Activated gamma-delta T cell treated with Interleukin-2 at 50 U/mL for 16 hours (primary cell): ENCODE data around the gene UFC1.

Experiments used
- DNase-seq: peaks from one replicate; pipeline ENCODE4 v3.0.0-alpha.2; 2020

UFC1 gene

DNA sequence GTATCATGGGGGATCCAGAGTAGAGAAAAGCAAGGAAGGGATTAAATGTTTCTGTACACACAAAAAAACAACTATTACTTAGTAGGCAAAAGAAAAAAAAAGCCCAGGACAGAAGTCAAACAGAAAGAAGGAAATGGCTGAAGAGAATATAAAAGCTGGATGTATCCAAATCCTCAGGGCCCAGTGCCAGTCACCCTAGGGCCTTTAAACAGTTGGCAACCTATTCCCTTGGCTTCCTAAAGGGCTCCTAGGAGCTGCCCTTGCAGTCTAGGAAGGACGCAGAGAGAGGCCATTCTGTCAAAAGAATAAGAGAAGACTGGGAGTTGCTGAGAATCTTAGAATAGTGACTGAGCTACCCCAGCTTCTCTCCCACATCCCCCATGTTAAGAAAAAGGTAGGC lies 18.6 kb downstream of the UFC1 start:
- DNase-seq, result no peak

DNA sequence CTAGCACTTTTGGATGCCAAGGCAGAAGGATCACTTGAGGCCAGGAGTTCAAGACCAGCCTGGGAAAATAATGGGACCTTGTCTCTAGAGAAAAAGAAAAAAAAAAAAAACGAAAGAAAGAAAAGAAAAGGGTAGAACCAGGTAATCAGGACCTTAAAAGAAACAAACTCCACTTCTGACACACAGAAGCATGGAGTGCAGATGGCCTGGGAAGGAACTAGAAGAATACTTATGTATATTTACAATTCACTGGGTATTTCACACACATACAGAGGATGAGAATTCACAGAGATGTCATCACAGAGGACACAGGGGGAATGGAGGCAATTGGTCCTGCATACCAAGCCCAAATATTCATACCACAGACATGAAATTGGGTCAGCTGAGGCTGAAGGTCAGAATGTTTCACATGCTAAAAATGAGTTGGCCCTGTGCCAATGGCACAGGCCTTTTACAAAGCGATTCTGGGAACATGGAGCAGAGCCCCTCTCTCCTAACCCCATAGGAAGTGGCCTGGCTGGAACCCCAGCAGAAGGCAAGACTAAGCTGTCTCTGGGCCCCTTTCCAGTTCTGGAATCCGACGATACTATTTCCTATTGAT lies 19.1 kb downstream of the UFC1 start:
- no peak for DNase-seq

DNA sequence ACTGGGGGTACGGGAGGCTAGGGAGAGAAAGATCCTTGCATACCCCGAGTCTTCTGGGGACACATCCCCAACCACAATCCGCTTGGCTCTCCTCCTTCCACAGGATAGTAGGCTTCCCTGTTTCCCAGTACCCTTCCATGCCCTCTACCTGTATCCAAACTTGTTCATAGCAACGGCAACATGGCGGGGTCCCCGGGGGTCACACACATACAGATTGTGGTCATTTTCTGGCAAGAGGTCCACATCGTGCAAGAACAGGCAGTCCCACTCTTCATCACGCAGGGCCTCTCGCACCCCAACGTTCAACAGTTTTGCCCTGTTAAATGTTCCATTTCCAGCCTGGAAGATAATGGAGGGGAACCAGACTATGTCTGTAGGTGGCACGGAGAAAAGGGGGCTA lies 19.9 kb downstream of the UFC1 start:
- DNase-seq, result no peak

DNA sequence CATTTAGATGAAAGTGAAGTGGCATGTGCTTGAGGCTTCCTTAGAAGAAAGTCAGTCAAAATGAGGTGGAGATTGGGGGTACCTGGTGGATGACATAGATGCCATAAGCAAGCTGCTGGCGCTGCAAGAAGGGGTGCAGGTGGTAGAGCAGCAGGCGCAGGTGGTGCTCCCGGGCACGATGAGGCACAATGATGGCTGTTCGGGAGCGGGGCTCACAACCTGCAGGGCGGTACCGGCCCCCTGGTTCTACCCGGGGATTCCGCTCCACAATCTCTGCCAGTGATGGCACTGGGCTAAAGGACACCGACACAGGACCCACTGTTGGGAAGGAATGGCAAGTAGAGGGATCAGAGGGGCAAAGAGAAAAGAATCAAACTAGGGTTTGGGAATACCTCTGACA lies 21.1 kb downstream of the UFC1 start:
- no peak for DNase-seq

DNA sequence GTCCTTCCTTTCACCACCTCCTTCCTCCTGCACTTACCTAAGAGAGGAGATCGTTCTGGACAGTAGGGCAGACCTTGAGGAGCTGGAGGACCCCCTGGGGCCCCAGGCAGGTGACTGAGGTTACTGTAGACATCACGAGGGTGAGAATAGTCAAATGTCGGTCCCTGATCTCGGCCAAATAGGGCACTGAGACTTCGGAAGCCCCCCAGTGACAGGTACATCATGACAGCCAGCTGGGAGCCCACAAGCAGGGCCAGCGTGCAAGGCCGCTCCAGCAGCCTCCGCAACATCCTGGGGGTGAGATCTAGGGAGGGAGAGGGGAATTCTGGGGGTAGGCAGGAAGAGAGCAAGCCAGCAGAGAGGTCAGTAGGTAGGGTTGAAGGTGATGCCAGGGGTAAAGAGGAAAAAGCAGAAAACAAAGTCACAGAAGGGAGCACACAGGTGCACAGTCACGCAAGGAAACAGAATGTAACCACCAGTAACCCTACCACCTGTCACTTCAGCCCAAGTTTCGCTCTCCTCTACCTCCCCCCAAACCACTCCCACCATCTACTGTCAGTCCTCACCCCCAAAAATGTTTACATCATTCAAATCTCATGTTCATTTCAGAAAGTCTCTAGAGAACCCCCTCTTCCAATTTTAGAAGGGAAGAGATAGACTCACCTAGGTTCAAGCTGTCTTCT lies 22.1 kb downstream of the UFC1 start:
- DNase-seq, result no peak

DNA sequence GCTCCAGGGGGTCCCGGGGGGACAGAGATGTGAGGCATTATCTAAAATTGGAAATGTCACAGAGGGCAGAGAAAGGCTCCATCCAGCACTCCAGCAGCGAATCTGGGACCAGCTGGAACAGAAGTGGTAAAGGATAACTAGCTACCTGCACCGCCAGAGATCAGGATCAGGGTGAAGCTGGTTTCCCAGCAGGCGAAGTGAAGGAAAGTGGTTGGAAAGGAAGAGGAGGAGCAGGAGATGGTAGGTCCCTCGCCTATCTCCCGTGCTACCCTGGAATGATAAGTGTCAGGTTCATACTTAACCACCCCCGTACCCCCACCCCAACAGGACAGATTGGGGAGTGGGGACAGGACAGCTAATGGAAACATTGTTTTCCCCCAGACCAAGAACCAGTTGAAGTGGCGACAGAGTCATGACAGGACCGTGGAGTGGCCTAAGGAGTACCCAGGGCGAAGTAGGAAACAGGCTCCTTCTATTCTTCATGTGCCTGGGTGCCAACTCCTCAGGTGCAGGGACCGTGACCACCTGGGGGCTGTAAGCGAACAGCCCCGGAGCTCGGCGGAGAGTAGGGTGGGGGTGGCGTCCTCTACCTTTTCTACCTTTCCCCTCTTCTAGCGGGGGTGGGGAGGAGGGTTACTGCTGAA lies 22.8 kb downstream of the UFC1 start:
- no peak for DNase-seq

DNA sequence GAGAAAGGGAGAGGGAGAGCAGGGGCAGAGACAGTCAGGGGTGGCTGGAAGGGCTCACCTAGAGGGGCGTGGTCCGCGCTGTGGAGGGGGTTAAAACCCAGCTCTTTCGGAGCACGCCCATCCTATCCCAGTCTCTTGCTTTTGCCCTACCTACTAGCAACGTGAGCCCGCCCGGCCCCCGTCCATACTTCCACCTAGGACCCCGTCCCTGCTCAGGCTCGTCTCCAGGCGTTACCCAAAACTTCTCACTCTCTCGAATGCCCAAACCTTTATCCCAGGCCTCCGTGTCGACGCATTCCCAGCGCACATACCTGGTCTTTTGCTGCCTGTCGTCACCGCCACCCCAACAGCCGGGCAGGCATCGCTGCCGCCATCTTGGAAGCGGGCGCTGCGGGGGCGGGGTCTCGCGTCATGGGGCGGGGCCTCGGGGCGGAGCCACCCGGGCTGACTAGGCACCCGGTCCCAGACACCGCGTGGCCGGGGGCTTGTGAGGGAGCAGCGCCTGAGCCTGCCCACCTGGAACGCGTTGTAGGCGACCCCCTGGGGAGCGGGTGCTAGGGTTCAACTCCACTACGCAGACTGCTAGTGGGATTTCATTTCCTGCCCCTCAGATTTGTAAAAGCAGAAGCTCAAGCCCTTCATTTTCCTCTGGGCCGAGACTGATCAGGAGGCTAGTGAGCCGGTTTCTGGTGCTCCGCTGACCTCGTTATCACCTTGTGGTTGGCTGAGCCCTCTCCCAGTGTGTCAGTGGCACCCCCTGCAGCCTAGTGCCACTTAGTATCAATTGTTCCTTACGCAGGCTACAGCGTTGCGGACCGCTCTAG lies 23.5 kb downstream of the UFC1 start, which contains the start of gene B4GALT3:
TSS of gene B4GALT3 (minus strand) at position 396 of the 824 bp plus-strand sequence. CDS start 1,447 bp downstream, outside the sequence.
- peak; percentile 93 for DNase-seq

DNA sequence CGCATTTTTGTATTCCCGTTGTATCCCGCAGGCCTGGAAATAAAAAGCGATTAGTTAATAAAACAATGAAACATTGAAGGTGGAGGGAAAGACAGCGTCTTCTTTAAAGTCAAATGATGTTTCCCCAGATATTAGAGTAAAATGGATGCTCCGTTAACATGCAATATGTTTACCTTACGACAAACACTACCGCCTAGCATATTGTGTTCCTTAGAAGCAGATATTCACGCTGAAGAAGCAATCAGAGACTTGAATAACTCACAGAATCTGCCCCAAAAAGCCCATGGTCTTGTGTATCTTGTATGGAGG lies 24.1 kb downstream of the UFC1 start:
- DNase-seq, result no peak

DNA sequence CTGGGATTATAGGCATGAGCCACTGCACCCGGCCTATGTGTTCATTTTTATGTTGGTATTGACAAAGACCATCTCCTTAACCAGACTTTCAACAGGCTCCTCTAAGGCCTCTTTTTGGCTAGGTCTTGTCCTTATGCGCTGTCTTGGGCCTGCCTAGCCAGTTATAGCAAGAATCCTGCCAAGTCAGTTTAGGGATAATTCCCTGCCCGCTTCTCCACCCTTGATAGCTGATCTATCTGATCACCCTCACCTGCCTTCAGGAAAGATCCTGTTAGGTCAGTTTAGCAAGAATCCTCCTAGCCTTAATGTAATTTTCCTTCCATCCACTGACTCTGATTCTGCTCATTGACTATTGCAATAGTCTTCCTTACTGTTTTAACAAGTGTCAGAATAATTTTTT lies 25.9 kb downstream of the UFC1 start:
- DNase-seq, result no peak

DNA sequence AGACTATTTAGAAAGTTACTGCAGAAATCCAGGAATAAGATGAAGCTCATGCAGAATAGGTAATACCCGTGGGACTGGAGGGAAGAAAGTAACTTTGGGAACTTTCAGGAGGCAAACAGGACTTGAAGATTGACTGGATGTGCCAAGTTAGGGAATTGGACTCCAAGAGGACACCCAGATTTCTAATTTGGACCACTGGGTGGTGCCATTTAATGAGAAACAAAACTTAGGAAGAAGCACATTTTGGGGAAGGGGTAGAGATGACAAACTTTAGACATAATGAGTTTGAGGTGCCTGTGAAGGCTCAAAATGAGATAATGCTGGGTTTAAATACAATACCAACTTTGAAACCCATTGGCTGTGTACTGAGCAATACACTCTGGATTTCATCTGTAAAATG lies 26.9 kb downstream of the UFC1 start:
- no peak for DNase-seq

DNA sequence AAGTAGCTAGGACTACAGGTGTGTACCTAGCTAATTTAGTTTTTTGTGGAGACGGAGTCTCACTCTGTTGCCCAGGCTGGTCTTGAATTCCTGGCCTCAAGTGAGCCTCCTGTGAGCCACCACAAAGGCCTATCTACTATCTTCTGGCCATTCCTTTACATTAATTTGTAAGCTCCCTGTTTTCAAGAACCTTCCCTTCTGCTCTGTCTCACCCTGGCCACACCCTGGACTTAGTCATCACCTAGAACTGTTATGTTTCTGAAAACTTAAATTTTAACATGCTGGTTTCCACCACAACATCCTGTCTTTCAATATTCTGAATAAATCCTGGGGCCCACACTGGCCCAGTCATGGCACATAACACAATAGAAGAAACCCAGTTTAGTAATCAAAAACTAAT lies 28.4 kb downstream of the UFC1 start:
- peak; percentile 64 for DNase-seq

DNA sequence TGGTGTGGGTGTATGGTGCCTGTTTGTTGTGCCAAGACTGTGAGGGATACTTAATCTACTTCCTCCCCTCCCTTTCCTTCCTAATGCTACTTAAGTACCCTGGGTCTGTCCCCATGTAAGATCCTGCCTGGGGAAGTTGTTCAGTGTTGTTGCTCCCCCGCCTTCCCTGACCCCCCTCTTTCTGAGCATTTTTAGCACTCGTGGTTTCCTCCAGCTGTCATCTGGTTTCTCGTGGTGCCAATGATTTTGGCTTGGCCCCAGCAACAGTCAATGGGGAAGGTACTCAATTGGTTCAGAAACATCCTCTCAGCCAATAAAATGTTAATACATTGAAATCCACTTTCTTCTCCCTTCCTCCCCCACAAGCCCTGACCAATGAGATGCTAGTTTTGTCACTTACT lies 31.5 kb downstream of the UFC1 start:
- DNase-seq, result peak; percentile 75

DNA sequence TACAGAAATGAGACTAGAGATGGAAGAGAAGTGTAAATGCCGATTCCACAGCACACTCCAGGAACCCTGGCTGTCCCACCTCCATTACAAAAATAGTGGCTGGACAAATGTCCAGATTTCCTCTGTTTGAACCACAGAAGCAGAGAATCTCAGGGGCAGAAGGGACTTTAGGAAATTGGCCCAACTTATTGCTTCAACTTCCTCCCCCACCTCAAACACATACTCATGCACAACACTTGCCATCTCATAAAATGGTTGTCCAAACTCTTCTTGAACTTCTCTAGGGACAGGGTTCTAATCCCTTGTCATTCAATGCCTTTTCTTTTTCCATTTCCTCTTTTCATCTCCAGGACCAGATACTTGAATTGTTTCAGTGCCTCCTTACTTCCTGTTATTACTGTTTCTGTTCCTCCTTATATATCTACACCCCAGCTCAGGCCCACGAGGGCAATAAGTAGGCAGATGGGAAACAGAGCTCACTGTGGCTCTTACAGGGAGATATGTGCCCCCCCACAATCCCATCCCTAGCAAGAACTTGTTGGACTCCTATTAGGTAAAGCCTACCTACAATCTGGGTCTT lies 32.0 kb downstream of the UFC1 start:
- no peak for DNase-seq

DNA sequence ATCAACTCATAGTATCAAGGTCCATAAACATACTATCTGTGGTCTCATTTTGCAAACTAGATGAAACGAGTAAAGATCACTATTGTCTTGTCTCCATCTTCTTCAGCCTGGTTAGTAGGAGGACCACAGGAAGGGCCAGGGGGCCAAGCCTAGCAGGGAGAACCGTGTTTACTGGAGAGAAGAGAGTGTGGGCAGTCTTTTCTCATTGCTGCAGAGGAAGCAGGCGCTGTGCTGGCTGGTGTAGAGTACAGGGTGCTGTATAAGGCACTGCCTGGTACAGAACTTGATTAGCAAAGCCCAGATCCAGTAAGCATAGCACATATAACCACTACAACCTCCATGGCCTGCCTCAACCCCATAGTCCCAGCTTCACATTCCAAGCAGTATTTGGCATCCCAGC lies 33.5 kb downstream of the UFC1 start:
- DNase-seq, result no peak

DNA sequence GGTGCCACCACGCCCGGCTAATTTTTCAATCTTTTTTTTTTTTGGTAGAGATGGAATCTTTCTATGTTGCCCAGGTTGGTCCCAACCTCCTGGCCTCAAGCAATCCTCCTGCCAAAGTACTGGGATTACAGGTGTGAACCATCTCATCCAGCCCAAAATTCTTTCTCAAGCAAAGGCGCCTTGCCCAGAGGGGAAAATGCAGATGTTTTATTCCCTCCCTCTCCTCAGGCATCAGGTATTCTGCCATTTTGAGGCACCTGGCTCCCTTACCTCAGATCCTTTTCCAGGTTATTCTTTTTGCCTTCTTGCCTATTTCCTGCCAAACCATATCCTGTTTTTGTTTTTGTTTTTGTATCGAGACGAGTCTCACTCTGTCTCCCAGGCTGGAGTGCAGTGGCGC lies 34.6 kb downstream of the UFC1 start:
- DNase-seq, result no peak

DNA sequence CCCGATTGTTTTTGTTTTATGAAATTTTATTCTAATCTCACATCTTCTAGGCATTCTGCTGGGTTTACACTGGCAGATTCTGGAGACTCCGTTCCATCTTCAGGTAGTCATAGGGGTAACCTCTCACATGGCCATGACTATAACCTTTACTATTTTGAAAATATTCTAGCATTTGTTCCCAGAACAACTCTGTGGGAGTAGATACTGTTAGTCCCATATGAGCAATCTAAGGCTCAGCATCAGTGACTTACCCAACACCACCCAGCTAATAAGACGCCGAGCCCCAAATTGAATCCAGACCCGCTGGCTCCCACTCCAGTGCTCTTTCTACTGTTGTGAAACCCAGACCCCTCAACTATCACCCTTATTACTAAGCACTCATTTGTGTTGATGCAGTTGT lies 35.3 kb downstream of the UFC1 start:
- DNase-seq, result no peak

DNA sequence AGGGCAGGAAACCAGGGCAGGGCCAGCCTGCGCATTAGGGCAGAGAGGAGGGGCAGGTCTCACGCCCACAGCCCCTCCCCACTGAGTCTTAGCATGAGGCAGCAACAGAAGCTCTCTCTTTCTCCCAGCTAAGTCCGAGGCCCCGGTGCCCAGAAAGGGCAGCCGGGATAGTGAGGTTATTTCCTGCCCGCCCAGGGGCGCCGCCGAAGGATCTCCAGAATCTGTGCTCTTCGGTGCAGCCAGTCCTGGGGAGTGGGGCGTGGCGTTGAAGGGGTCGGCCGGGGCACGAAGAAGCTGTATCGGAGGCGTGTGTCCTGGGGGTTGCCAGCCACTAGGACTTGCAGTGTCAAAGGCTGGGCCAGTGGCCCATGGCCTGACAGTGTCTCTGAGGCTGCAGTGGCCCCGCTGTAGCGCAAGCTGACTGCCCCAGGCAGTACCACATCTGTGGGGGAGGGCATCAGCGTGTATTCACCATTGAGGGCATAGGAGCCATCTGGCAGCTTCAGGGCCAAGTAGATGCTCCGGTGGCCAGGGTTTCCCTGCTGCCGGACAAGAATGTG lies 37.3 kb downstream of the UFC1 start:
- DNase-seq, result no peak

DNA sequence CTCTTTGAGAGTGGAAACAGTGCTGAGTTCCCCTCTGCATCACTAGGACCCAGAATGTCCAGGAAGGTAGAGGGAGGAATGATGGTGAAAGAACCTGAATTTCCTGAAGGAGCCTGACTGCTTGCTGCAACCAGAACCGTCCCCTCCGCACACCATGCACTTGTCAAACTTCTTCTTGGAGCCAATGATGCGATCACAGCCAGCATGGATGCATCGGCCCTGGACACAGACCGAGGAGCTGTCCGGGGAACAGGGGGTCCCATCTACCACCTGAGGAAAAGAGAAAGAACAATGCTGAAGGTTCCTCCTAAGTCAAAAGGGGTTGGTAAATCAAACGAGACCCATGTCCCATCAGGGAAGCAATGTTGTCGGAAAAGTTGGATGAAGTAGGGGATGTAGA lies 38.2 kb downstream of the UFC1 start:
- no peak for DNase-seq

DNA sequence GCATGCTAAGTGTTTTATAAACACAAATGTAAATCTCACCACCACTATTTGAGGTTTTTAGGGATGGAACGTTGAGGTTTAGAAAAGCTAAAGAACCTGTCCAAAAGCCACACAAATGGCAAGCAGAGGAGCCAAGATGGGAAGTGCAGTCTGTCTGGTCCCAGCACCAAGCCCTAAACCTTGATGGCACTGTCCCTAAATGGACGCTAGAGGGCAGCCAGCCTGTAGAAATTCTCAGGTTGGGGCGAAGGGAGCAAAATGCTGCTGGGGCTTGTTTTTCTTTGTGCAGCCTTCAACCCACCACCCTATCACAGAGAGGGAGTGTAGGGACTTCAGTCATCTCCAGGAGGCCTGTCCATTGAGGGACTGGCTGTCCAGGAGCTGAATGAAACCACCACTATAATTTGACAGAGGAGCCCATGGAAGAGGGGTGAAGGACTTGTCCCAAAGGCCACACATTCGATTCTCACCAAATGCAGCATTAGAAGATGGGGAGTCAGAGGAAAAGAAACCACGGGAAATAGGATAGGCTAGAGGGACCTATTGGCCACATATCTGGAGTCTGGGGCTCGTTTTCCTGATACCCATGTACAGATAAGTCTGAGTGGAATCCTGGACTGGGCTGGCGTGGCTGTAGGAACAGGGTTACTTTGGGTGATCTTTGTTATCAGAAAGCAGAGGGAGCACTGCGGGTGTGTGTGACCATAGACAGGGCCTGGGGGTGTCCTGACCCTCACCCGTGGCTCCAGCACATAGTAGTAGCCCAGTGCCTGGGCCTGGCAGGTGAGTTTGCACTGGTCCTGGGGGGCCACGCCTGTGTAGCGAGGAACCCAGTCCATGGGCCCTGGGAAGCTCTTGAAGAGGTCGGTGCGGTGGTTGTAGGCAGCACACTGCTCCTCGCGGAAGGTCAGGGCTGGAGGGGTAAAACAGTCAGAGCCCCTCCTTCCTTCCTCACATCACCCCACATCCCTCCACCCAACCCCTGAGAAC lies 39.0 kb downstream of the UFC1 start:
- peak; percentile 69 for DNase-seq

DNA sequence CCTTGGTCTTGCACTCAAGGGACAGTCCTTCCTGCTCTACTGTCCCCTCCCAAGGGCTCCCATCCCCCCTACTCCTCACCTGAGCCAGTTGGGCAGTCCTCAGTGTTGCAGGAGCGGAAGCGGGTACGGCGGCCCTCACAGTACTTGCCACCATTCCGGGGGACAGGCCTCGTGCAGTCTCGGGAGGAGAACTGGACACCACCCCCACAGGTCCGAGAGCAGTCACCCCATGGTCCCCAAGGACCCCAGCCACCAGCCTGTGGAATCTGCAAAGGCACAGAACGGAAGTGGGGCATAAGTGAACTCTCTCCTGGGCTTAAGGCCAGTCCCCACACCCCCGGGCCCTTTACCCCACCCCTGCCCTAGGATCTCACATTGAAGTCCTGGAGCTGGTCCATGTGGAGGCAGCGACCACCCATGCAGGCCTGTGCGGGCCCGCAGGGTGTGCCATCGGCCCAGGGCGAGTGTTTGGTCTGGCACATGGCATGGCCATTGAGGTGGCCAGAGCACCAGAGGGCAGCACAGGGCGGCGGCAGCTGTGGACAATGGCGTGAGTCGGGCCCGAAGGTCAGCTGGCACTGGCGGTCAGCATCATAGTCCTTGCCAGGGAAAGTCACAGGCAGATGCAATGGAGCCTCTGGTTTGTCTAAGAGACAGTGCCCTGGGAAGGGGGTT lies 39.9 kb downstream of the UFC1 start:
- no peak for DNase-seq

DNA sequence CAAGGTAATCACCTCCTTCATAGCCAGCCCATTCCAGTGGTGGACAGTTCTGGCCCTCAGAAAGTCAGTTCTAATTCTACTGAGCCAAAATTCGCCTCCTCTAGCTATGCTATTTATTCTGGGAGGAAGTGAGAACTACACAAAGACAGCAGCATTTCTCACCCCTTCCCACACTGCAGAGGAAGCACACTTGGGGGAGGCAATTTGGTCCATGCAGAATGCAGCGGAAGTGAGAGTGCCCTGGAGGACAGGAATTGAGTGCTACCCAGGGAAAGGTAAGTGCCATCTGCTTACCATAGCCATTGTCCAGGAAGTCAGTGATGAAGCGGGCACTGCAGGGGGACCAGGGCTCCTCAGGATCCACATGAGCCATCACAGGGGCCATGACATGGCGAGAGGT lies 41.4 kb downstream of the UFC1 start:
- DNase-seq, result no peak
